ENCODE measurements around the gene PDE6G.
"Not testable (repeated sequence)": the region's sequence is repeated elsewhere in the genome, so short reads cannot be mapped to it uniquely, and the experiment has no call there.

PDE6G gene

DNA sequence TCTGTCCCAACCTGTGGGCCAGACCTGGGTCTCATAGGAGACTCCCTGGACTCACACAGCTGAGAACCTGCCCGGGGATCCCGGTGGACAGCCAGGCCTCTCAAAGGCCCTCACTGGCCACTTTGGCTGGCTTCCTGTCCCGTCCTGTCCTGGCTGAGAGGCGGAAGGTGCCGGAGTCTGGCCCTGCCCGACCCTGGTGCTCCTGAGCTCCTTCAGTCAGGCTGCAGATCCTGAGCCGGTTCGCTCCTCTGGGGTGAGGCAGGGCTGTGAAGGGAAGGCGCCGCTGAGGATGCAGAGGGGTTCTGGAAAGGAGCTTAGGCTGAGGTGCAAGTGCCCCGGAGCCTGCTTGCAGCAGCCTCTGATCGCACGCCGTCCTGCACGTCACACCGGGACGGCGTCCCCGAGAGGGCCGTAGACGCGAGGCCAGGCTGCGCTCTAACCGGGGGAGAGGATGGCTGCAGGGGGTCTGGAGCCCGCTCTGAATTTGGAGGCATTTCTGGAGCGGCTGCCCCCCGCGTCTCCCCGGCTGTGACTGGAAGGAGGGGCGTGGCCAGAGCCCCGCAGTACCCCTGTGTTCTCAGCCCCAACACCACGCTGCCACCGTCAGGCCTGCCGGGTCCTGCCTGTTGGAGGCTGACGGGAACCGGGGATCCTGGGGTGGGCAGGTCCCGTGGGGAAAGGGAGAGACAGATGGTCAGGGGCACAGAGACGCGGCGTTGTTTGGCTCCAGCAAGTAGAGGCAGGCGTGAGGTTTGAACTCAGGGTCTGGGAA lies 31.6 kb upstream of the PDE6G start:
- DNase-seq (ENCODE audit: low spot score), result no peak

DNA sequence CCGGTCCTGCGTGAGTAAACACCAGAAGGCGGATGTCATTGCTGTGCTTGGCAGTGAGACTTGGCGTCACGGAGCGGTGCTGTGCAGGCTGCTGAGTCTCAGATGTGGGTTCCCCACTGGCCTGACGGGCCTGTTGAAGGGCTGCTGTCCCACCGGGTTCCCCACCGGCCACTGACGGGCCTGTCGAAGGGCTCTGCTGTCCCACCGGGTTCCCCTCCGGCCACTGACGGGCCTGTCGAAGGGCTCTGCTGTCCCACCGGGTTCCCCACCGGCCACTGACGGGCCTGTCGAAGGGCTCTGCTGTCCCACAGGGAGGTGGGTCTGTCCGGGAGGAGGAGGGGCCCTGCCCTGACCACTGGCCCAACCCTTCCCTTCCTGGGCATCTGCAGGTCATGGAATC lies 30.3 kb upstream of the PDE6G start:
- DNase-seq (ENCODE audit: low spot score), result no peak

DNA sequence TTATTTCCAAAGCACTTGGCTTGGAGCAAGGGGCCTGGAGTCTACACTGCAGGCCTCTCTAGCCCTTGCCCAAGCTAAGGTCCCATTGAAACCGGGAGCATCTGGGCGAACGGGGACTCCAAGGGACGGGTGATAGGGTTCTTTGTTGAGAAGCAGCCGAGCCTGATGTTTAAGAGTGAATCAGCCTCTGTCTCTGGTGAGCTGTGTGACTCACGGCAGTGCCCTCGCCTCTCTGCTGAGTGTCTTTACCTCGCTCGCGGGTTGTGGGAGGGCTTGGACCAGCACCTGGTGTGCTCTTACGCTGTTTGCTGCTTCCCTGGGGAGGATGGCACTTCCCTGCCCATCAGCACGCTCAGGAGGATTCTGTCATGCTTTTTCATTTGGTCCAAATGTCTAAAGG lies 28.8 kb upstream of the PDE6G start:
- DNase-seq (ENCODE audit: low spot score), result no peak

DNA sequence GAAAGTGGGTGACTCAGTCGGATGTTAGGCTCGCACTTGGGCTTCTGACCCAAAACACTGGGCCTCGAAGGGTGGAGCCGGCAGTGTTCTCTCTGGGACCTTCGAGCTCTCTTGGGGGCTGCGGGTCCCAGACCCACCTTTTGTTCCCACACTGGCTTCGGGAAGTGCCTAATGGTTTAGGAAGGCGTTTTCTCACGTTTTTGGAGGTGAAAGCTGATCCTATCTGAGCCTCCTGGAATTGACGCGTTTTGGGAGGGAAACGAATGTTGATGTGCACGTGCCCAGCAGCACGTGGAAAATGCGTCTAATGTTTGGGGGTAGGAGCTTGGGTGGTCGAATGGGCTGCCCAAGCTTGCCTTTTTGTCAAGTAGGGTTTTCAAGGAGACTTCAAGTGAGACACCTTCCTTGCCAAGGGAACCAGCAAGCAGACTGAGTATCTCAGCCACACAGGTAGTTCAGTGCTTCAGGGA lies 28.1 kb upstream of the PDE6G start:
- DNase-seq (ENCODE audit: low spot score), result no peak

DNA sequence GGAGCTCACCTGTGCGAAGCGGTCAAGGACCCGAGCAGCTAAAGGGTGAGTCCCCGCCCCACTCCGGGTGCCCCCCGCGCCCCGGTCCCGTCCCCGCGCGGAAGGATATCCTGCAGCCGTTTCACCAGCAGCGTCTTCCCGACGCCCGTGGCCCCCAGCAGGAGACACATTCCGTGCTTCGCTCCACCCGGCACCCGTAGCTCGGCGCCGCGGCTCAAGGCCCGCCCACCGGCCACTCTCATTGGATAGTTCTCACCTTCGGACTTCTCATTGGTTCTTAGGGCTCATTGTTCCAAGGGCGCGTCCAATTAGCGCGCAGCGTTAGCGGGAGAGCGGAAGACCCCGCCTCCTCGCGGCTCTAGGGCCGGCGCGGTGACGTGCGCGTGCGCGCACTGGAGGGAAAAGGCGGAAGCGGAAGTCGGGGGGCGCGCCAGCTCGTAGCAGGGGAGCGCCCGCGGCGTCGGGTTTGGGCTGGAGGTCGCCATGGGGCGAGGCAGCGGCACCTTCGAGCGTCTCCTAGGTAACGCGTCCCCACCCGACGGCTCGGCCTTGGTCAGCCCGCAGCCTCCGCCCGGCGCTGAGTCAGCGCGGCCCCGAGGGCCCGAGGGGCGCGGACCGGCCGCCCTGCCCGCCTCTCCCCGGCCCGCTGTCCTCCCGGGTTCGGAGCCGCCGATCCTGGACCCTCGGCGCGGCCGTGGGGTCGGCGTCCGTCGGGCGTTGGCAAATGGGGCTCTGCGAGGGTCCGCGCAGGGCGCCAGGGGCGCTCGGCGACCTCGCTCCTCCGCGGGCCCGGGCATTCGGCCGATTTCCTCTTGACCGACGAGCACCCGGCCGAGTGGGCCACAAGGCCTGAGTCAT lies 27.5 kb upstream of the PDE6G start, which contains the start of the genes ARL16 and HGS:
Gene ARL16, minus strand, starts transcription at position 214 of the 858 bp plus-strand sequence. Its CDS starts 44 bp downstream, at position 170.
Gene HGS, plus strand, starts transcription at position 428 of the 858 bp plus-strand sequence. Its CDS starts 56 bp downstream, at position 484.
- DNase-seq (ENCODE audit: low spot score), result peak; percentile 97

DNA sequence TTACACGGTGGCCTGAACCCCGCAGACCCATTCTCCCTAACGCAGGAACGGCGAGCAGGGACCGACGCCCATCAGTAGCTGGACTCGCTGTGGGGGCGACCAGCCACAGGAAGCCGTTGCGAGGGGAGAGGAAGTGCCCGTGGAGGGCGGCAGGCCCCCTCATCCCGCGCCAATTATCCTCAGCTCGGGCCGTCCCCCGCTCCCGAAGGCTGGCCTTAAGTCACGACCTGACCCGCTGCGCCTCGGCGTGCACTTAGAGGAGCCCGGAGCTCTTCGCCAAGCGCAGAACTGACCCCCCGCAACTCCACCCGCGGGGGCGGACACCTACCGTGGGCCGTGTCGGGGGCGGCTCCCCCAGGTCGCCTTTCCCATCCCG lies 26.9 kb upstream of the PDE6G start:
- DNase-seq (ENCODE audit: low spot score), result no peak

DNA sequence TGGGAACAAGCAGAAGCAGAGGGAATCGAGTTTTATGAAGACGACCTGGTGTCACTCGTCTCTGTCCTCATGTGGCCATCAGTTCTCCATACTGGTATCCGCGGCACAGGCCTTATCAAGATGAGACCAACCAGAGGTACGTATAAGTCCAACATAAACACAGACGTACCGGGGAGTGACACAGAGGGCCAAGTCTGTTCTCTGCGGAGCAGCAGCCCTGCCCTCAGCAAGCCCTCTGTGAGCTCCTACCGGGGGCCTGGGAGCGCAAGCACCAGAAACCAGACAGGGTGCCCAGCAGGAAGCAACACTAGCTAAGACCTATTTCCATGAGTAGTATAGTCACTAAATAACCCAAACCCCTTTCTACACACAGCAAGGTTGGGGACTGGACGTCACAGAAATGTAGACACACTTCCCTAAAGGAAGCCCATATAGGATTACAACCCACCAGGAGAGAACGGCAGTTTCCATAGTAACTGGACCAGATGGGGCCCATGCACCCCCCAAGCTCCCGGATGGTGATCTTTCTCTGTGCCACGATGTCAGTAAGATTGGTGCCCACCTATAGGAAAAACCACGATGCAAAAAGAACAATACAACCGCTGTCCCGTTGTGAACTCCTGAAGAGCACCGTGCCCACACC lies 26.3 kb upstream of the PDE6G start:
- no peak for DNase-seq (ENCODE audit: low spot score)

DNA sequence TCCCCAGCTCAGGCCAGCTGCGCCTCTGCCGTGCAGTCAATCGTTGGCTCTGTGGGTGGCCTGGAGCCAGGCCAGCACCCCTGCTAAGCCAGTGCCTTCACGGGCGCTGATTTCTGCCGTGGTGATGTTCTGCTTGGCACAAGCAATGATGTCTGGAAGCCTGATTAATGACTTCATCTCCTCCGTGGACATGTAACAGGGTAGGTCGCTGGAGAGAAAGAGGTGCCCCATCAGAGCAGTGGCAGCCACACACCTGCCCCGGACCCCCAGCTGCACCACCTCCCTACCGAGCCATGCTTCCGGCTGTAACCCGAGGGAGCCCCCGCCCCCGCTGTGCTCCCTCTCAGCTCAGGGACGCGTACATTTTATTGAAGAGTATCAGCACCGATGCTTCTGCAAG lies 25.3 kb upstream of the PDE6G start:
- peak; percentile 31 for DNase-seq (ENCODE audit: low spot score)

DNA sequence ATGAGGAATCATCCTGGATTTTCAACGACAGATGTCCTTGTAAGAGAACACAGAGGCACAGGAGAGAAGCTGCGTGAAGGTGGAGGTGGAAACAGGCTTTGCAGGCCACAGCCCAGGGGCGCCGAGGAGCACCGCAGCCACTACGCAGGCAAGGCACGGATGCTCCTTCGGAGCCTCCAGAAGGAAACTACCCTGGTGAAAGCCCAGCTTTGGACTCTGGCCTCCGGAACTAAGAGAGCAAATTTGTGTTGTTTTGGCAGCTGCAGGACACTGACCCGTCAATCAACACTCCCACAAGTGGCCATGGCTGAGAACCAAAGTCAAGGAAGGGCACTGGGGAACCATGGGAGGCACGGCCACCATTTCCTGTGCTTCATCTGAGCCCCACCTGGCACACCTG lies 23.8 kb upstream of the PDE6G start:
- DNase-seq (ENCODE audit: low spot score), result no peak

DNA sequence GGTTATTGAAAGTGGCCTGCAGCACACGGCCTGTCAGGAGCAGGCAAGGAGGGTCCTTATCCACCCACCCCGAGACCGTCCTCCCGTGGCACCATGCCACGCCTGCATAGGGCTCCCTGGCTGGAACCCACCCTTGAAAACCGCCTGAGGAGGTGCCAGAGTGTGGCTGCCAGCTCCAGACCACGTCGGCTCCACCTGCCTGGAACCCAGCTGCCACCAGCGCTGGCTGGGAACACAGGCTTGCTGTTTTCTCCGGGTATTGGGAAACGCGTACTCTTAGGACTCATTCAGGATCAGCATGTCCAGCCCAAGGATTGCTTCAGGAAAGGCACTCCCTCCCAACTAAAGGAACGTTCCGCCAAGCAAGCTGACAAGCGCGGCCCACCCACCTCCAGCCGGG lies 20.6 kb upstream of the PDE6G start:
- no peak for DNase-seq (ENCODE audit: low spot score)

DNA sequence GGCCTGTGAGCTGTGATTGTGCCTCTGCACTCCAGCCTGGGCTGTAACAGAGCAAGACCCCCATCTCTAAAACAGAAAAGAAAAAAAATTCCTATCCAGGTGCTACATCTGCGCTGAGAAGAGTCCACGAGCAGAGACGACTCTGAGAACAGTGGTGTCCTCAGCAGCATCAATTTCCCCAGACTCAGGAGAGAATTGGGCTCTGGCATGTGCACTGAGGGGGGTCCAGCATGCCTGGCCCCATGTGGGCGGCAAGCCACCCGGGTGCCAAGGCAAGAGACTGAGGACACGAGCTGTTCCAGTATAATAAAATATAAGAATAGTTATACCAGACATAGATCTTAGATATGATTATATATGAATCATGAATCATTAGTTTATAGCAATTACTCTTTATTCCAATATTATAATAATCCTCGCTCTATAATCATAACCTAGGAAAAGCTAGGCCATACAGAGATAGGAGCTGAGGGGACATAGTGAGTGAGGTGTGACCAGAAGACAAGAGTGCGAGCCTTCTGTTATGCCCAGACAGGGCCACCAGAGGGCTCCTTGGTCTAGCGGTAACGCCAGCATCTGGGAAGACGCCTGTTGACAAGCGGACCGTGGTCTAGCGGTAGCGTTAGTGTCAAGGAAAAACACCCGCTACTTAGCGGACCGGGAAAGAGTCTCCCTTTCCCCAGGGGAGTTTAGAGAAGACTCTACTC lies 19.3 kb upstream of the PDE6G start:
- DNase-seq (ENCODE audit: low spot score), result not testable (repeated sequence)

DNA sequence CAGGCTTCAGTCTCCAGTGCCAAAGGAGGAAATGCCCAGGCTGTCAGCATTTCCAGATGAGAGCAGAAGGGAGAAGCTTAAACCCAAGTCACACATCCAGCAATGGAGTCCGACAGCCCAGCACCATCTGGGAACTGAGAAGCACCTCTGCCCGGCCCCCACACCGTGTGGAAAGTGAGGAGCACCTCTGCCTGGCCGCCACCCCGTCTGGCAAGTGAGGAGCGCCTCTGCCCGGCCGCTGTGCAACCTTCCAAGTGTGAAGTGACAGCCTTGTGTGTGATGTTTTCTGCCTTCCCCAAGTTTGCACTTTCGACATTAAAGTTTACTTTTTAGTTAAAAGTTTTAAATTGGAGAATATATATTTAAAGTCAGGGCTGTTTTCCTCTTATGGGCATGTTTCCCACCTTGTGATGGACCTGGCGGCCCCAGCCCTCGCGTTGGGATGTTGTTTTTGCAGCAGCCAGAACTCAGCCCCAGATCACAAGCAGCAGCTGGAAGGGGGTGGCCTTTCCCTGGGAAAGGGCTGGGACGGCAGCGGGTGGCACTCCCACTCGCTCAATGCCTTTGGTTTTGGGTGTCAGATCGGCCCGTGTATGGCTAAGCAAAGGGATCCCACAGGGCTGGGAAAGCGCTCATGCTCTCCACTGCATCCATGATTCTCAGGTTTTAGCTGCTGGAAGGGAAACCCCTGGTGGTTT lies 17.4 kb upstream of the PDE6G start:
- no peak for DNase-seq (ENCODE audit: low spot score)

DNA sequence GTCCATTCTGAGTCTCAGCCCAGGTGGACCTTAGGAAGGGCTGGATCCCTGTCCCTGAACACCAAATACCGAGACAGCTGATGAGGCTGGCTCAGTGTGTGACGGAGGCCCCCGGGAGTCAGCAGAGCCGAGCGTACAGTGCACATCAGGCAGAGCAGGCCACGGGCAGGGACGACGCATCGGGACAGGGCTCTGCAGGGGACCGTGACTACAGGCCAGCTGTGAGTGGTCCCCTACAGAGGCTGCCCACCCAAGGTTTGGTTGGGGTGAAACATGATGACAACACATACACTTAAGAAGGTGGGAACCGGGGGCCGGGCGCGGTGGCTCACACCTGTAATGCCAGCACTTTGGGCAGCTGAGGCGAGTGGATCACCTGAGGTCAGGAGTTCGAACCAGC lies 16.6 kb upstream of the PDE6G start:
- no peak for DNase-seq (ENCODE audit: low spot score)

DNA sequence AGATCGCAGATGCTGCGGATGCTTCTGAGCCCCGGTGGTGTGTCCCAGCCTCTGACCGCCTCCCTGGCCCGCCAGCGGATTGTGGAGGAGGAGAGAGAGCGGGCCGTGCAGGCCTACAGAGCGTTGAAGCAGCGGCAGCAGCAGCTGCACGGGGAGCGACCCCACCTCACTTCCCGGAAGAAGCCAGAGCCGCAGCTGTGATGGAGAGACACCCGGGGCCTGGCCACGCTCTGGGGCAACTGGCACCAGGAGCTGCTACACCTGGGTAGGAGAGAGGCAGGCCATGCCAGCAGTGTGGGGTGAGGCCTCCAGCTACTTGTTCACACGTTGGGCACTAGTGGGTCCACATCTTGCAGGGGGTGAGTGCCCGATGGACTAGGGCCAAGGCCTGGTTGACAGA lies 16.2 kb upstream of the PDE6G start:
- DNase-seq (ENCODE audit: low spot score), result no peak

DNA sequence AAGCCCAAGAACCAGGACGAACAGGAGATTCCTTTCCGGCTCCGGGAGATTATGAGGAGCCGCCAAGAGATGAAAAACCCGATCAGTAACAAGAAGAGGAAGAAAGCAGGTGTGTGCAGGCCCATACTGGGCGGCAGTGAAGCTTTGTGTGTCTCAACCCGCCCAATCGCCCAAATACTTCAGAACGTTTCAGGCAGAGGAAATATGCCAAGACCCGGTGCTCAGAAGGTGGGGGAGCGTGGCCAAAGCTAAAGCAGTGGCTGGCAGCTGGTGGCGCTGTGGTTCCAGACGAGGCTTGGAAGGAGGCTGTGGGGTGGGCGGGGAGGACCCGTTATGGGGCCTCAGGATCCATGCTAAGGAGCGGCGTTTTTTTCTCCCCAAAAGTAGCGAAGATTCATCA lies 11.4 kb upstream of the PDE6G start:
- no peak for DNase-seq (ENCODE audit: low spot score)

DNA sequence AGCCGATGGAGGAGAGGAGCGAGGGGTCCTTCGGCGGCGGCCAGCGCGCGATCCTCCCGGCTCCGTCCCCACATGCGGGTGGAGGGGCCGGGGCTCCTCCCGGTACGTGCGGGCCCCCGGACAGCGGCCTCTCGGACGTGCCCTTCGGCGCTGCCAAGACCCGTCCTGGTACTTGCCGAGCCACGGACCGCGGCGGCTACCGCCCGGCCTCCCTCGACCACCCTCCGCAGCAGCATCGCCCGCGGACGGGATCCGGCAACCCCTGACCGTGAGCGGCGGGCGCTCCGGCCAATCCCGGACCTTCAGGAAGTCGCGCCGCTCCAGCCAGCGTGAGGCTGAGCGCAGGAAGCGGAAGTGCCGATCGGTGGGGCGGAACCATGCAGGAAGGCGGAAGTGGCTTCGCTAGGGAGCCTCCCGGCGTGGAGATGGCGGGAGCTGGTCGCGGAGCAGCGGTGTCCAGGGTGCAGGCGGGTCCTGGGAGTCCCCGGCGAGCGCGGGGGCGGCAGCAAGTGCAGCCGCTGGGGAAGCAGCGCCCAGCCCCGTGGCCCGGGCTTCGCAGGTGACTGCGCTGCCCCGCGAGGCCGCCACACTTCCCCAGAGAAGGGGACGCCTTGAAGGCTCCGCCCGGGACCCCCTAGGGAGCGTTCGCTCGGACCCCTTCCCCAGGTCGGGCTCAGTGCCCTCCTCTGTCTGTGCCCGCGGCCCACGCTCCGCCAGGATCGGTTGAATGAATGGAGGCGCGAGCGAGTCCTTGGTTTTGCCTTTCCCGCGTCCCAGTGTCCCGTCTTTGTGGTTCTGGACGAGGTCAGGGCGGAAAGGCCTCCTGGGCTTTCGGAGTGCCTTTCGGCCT lies 10.2 kb upstream of the PDE6G start, which contains the start of the genes CCDC137 and OXLD1:
Gene CCDC137, plus strand, starts transcription at position 396 of the 850 bp plus-strand sequence. Its CDS starts 30 bp downstream, at position 426.
Gene OXLD1, minus strand, starts transcription at position 264 of the 850 bp plus-strand sequence. Its CDS starts 28 bp downstream, at position 236.
- DNase-seq (ENCODE audit: low spot score), result peak; percentile 98

DNA sequence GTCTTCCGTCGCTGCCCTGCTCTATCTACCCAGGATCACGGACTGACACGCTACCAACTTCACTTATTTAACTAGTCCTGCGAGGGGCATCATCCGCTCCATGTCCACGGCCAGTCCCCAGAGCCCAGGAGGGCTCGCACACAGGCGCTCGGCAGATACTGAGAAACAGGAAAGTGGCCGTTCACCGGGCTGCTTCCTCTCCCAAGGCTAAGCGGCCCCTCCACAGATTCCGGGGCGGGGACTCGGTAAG lies 9.7 kb upstream of the PDE6G start:
- no peak for DNase-seq (ENCODE audit: low spot score)

DNA sequence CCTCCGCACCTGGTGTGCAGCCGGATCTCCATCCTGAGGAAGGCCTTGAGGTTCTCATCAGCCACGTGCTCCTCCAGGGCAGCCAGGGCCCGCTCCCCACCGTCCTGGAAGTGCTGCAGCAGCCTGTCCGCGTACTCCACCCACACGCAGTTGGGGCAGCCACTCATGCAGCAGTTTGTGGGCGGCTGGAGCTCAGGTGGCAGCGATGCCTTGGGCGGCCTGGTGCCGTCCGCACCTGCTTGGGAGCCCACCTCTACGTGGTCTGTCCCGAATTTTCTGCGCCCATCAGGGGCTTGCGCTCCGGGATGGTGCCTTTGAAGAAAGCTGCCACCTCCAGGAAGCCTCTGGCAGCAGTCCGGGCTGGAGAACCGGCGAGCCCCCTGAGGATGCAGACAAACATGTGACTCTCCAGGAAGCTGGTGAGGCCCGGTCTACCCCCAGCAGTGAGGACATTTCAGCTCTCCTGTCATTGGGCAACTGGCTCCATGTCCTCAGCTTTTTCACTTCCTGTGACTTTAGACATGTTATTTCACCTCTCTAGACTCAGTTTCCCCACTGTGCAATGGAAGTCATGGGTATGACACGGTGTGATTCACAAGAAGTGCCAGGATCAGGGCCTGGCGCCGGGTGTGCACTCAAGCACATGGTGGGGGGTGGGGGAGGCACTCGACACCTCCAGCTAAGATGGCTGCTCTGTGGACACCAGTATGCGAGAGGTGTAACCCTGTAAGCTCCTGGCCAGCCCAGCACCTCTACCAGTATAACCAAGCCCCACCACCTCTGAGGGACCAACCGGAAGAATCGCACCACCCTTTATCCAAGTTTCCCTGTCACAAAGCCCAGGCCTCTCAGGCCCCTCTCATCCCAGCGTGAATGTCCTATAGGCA lies 9.1 kb upstream of the PDE6G start:
- no peak for DNase-seq (ENCODE audit: low spot score)

DNA sequence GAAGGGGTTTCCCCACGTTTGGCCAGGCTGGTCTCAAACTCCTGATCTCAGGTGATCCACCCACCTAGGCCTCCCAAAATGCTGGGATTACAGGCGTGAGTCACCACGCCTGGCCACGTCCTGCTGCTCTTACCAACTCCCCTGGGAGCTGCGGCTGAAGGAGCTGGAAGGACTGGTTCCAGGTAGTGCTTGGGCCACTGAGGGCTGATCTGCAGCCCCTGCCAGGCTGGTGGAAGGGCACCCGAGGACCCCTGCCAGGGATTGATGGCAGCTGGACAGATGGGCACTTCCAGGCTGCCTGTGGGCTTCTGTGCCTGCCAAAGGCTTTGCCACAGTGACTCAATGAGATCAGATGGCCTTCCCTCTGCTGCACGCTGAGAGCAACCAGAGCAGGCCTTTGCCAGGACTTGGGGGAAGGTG lies 7.7 kb upstream of the PDE6G start:
- no peak for DNase-seq (ENCODE audit: low spot score)
